ENCODE data around the gene CPA5.

The CPA5 gene

DNA sequence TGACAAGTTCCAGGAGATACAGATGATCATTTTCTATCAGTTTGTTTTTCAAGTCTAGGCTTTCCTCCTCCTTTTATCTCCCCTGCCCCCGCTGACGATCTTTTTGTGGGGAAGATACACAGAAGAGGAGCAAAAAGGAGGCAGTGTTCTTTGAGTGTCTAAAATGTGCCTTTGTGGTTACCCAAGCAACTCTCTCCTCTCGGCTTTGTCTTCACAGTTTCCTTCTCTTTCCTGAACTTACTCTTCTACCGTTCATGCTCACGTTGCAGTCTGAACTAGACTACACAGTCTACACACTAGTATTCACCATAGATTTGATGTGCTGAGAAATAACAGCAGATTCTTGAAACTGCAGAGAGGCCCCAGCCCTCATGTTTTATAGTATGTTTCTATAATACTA is 72.6 kb downstream of the CPA5 start:
- TF ChIP-seq, protein P1, sequence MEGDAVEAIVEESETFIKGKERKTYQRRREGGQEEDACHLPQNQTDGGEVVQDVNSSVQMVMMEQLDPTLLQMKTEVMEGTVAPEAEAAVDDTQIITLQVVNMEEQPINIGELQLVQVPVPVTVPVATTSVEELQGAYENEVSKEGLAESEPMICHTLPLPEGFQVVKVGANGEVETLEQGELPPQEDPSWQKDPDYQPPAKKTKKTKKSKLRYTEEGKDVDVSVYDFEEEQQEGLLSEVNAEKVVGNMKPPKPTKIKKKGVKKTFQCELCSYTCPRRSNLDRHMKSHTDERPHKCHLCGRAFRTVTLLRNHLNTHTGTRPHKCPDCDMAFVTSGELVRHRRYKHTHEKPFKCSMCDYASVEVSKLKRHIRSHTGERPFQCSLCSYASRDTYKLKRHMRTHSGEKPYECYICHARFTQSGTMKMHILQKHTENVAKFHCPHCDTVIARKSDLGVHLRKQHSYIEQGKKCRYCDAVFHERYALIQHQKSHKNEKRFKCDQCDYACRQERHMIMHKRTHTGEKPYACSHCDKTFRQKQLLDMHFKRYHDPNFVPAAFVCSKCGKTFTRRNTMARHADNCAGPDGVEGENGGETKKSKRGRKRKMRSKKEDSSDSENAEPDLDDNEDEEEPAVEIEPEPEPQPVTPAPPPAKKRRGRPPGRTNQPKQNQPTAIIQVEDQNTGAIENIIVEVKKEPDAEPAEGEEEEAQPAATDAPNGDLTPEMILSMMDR (IDR thresholded peaks at IDR 0.05; ENCODE audit: low read depth, low read length, missing control alignments): no peak
- in situ Hi-C loops (cut with HindIII; ENCODE audit: low sequenced_read_pairs): no loop called here
- no peak overlapping the region for H3K4me3 ChIP-seq (ENCODE audit: low read depth, low read length)
- DNase-seq (ENCODE audit: low read depth): no peak

DNA sequence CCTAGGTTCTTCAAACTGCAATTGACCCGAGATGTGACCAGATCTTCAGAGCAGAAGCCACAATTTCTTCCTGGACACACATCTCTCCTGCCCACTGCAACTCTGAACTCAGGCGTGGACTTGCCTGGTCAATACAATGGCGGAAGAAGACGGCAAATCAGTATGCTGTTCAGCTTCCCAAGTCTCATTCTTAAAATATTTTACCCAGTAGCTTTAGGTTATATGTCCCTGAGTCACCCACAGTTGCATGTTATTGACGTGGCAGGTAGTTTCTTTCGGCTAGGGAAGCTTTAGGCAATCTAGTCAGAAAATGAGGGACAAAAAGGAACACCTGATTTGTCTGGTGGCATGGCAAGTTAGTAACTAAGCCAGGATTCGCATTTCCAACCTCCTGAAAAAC is 73.7 kb downstream of the CPA5 start:
- DNase-seq (ENCODE audit: low read depth): no peak
- H3K4me3 ChIP-seq (ENCODE audit: low read depth, low read length): no peak overlapping the region
- TF ChIP-seq, protein P1 (IDR thresholded peaks at IDR 0.05; ENCODE audit: low read depth, low read length, missing control alignments): no peak
- in situ Hi-C loops (cut with HindIII; ENCODE audit: low sequenced_read_pairs): no loop called here
